GM23338 (cell line): ENCODE data around the gene CDH12. TPM values are rescaled to one million over a fixed set of nuclear protein-coding genes. Genes with fewer than 3 reads are reported as not detected.

Experiments
- ATAC-seq: fragments of 200-7000 bp; cut with Tn5 transposase; 3 replicates; pipeline ENCODE4 v1.9.1; 2020
- DNase-seq: peaks from one replicate; pipeline ENCODE4 v3.0.0-alpha.2; 2015; ENCODE audit warnings: low spot score
- H2AFZ ChIP-seq: fragments of 200-600 bp; sonication (generic); 2 replicates; pipeline ENCODE4 v1.8.0; 2016; ENCODE audit warnings: antibody characterized with exemption, mild to moderate bottlenecking, moderate library complexity
- H3F3A ChIP-seq: fragments of 200-600 bp; sonication (generic); replicated peaks from 2 replicates; pipeline ENCODE4 v1.8.0; 2017; ENCODE audit warnings: antibody characterized with exemption, mixed run types, low read depth
- H3K27ac ChIP-seq: fragments of 200-600 bp; sonication (generic); 2 replicates; pipeline ENCODE4 v1.6.1; 2016; ENCODE audit warnings: low read depth
- H3K27me3 ChIP-seq: fragments of 200-600 bp; sonication (generic); 2 replicates; pipeline ENCODE4 v1.8.0; 2016; ENCODE audit warnings: mild to moderate bottlenecking, mixed run types, moderate library complexity; ENCODE audit not compliant: insufficient read depth
- H3K36me3 ChIP-seq: fragments of 200-600 bp; sonication (generic); 2 replicates; pipeline ENCODE4 v1.8.0; 2016; ENCODE audit warnings: mild to moderate bottlenecking; ENCODE audit not compliant: insufficient read depth
- H3K4me1 ChIP-seq: fragments of 200-600 bp; sonication (generic); 2 replicates; pipeline ENCODE4 v1.8.0; 2016; ENCODE audit warnings: mild to moderate bottlenecking, moderate library complexity; ENCODE audit not compliant: insufficient read depth
- H3K4me2 ChIP-seq: fragments of 200-600 bp; sonication (generic); 2 replicates; pipeline ENCODE4 v1.7.1; 2017; ENCODE audit warnings: mixed run types
- H3K4me3 ChIP-seq: fragments of 200-600 bp; sonication (generic); 2 replicates; pipeline ENCODE4 v1.6.1; 2016; ENCODE audit warnings: mixed run types
- H3K79me2 ChIP-seq: fragments of 200-600 bp; sonication (generic); replicated peaks from 2 replicates; pipeline ENCODE4 v1.8.0; 2017; ENCODE audit warnings: mild to moderate bottlenecking; ENCODE audit not compliant: insufficient read depth
- H3K9me2 ChIP-seq: fragments of 200-600 bp; sonication (generic); 2 replicates; pipeline ENCODE4 v1.8.0; 2017; ENCODE audit not compliant: insufficient read depth
- H4K20me1 ChIP-seq: fragments of 200-600 bp; sonication (generic); replicated peaks from 2 replicates; pipeline ENCODE4 v1.8.0; 2017; ENCODE audit warnings: mild to moderate bottlenecking; ENCODE audit not compliant: insufficient read depth
- H3K27ac Mint-ChIP-seq: 2 replicates; pipeline ENCODE4 v1.8.0; 2020; ENCODE audit warnings: inconsistent platforms, mild to moderate bottlenecking, moderate library complexity, mixed read lengths
- H3K27me3 Mint-ChIP-seq: 3 replicates; pipeline ENCODE4 v1.8.0; 2022; ENCODE audit warnings: low read depth, mild to moderate bottlenecking, moderate library complexity, mixed read lengths, inconsistent platforms; ENCODE audit not compliant: insufficient read depth, poor library complexity
- H3K36me3 Mint-ChIP-seq: 3 replicates; pipeline ENCODE4 v1.8.0; 2021; ENCODE audit warnings: low read depth, mild to moderate bottlenecking, inconsistent platforms, moderate library complexity, mixed read lengths
- H3K4me1 Mint-ChIP-seq: 3 replicates; pipeline ENCODE4 v1.8.0; 2020; ENCODE audit warnings: mild to moderate bottlenecking, inconsistent platforms, mixed read lengths
- H3K4me3 Mint-ChIP-seq: 3 replicates; pipeline ENCODE4 v1.8.0; 2021; ENCODE audit warnings: moderate library complexity, mild to moderate bottlenecking, inconsistent platforms, mixed read lengths
- H3K9me3 Mint-ChIP-seq: 3 replicates; pipeline ENCODE4 v1.8.0; 2020; ENCODE audit warnings: moderate library complexity, mild to moderate bottlenecking, inconsistent platforms, mixed read lengths
- EZH2 ChIP-seq: fragments of 200-600 bp; sonication (generic); IDR thresholded peaks from one replicate; pipeline ENCODE4 v1.8.0; 2017; ENCODE audit warnings: antibody characterized with exemption, mild to moderate bottlenecking, low read depth; ENCODE audit not compliant: unreplicated experiment
- JUNB ChIP-seq: IDR thresholded peaks from one replicate; pipeline ENCODE4 v1.6.1; 2016; ENCODE audit warnings: antibody characterized with exemption; ENCODE audit not compliant: unreplicated experiment
- ZNF331 ChIP-seq: fragments of 250-450 bp; sonication (Bioruptor Pico); IDR thresholded peaks from 2 replicates; pipeline ENCODE4 v1.5.0; 2020; ENCODE audit warnings: low read depth, mild to moderate bottlenecking, moderate library complexity
- ZNF462 ChIP-seq: fragments of 250-450 bp; sonication (Bioruptor Pico); IDR thresholded peaks from 2 replicates; pipeline ENCODE4 v1.5.0; 2020; ENCODE audit warnings: mild to moderate bottlenecking, moderate library complexity
- polyA plus RNA-seq: library from polyadenylated mRNA; unstranded; fragments of >200 nt; fragmentation: Nextera tagmentation; extraction: Ambion mirVana; gene quantifications from 2 replicates; pipeline ENCODE4 v1.2.1, GENCODE V29; 2016
- total RNA-seq: library from RNA; depleted of rRNA; stranded (reverse); fragments of >200 nt; shearing (Covaris generic); gene quantifications from 2 replicates; pipeline ENCODE4 v1.2.3, GENCODE V29; 2014
- TF ChIP-seq, protein P1 (sequence below): IDR thresholded peaks from one replicate; pipeline ENCODE4 v1.6.1; 2018; ENCODE audit warnings: antibody characterized with exemption; ENCODE audit not compliant: unreplicated experiment

CDH12 gene
- total and polyA plus RNA-seq, 2 experiments from 2014 or later, result not detected

DNA sequence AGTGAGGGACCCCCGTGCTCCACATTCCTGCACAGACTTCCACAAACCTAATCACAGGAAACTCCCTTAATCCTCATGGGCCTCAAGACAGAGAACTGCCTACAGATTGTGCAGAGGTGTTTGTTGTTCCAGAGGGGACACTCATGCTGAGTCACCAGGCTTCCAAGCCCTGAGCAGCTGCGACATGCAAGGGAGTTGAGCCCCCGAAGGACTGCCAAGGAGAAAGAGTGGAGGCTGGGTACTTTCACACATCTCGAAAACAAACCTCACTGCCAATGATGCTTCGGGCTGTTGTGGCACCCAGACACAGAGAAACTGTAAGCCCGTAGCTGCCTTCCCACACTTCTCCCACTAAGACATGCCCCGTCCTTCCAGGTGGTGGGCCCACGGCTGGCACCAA is 480.8 kb downstream of the CDH12 start:
- ATAC-seq (no peak), DNase-seq (no peak)
- Histone ChIP-seq H3K36me3 (no peaks in the 10 kb centered on the region), H2AFZ (peak overlapping the region; percentile 70; the same call in 1 of the 2 replicates), H3F3A (no peaks in the 10 kb centered on the region), H3K4me1 (no peaks in the 10 kb centered on the region), H3K4me3 (no peak overlapping the region), H3K9me2 (no peaks in the 10 kb centered on the region), H3K27ac (no peak overlapping the region), H3K79me2 (no peaks in the 10 kb centered on the region), H4K20me1 (no peaks in the 10 kb centered on the region), H3K4me2 (no peak overlapping the region), H3K27me3 (no peaks in the 10 kb centered on the region)
- no peak overlapping the region for H3K27ac Mint-ChIP-seq
- TF ChIP-seq ZNF462, result no peak
- no peak for TF ChIP-seq ZNF331
- no peak for TF ChIP-seq EZH2
- H3K4me1 Mint-ChIP-seq, result no peaks in the 10 kb centered on the region
- no peaks in the 10 kb centered on the region; the same call in 2 of the 3 replicates for H3K9me3 Mint-ChIP-seq
- H3K4me3 Mint-ChIP-seq, result no peak overlapping the region
- H3K36me3 Mint-ChIP-seq, result no peaks in the 10 kb centered on the region
- H3K27me3 Mint-ChIP-seq, result no peaks in the 10 kb centered on the region

GRCh38 chr5:22354956-22355355 is 498.2 kb downstream of the CDH12 start:
- no peaks in the 10 kb centered on the region for H3K4me1 Mint-ChIP-seq
- Histone ChIP-seq H3K27me3 (no peaks in the 10 kb centered on the region), H3K4me1 (no peaks in the 10 kb centered on the region)
- TF ChIP-seq EZH2 (no peak), JUNB (no peak)
- TF ChIP-seq, protein P1, sequence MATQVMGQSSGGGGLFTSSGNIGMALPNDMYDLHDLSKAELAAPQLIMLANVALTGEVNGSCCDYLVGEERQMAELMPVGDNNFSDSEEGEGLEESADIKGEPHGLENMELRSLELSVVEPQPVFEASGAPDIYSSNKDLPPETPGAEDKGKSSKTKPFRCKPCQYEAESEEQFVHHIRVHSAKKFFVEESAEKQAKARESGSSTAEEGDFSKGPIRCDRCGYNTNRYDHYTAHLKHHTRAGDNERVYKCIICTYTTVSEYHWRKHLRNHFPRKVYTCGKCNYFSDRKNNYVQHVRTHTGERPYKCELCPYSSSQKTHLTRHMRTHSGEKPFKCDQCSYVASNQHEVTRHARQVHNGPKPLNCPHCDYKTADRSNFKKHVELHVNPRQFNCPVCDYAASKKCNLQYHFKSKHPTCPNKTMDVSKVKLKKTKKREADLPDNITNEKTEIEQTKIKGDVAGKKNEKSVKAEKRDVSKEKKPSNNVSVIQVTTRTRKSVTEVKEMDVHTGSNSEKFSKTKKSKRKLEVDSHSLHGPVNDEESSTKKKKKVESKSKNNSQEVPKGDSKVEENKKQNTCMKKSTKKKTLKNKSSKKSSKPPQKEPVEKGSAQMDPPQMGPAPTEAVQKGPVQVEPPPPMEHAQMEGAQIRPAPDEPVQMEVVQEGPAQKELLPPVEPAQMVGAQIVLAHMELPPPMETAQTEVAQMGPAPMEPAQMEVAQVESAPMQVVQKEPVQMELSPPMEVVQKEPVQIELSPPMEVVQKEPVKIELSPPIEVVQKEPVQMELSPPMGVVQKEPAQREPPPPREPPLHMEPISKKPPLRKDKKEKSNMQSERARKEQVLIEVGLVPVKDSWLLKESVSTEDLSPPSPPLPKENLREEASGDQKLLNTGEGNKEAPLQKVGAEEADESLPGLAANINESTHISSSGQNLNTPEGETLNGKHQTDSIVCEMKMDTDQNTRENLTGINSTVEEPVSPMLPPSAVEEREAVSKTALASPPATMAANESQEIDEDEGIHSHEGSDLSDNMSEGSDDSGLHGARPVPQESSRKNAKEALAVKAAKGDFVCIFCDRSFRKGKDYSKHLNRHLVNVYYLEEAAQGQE, result no peak

More at GRCh38 chr5:22354956-22355355, 498.2 kb downstream of the CDH12 start:
- Mint-ChIP-seq H3K36me3 (no peaks in the 10 kb centered on the region), H3K27ac (no peak overlapping the region), H3K9me3 (no peaks in the 10 kb centered on the region), H3K27me3 (peaks cover 2% of the 10 kb centered on the region), H3K4me3 (no peak overlapping the region)
- Histone ChIP-seq H3K4me3 (no peak overlapping the region), H3K4me2 (no peak overlapping the region), H3K27ac (no peak overlapping the region), H3K36me3 (no peaks in the 10 kb centered on the region), H4K20me1 (no peaks in the 10 kb centered on the region), H3K79me2 (no peaks in the 10 kb centered on the region), H3F3A (no peaks in the 10 kb centered on the region), H2AFZ (no peak overlapping the region), H3K9me2 (no peaks in the 10 kb centered on the region)
- DNase-seq (no peak), ATAC-seq (no peak)
